ENCODE data around the gene BSDC1. TPM values are rescaled to one million over a fixed set of nuclear protein-coding genes. Genes with fewer than 3 reads are reported as not detected.
A peak's percentile ranks its signal among the peaks of the same experiment; 100 is the strongest.
"Not testable (repeated sequence)": the region's sequence is repeated elsewhere in the genome, so short reads cannot be mapped to it uniquely, and the experiment has no call there.

BSDC1 gene
- total RNA-seq, 2 experiments from 2014 or later, result 26.5 to 31.2 TPM

- Mint-ChIP-seq H3K36me3 (peaks cover 14% of the 10 kb centered on the region), H3K27me3 (no peaks in the 10 kb centered on the region), H3K4me3 (no peak overlapping the region), H3K4me1 (peaks cover 10% of the 10 kb centered on the region), H3K9me3 (no peaks in the 10 kb centered on the region), H3K27ac (no peak overlapping the region)
- DNase-seq, result no peak
Observed at GRCh38 chr1:32376199-32376598, 18.0 kb downstream of the BSDC1 start.

GRCh38 chr1:32373996-32374592 lies 20.1 kb downstream of the BSDC1 start:
- no peak overlapping the region for H3K4me3 Mint-ChIP-seq
- no peak for DNase-seq
- no peaks in the 10 kb centered on the region for H3K9me3 Mint-ChIP-seq
- H3K27ac Mint-ChIP-seq, result no peak overlapping the region
- H3K4me1 Mint-ChIP-seq, result peaks cover 10% of the 10 kb centered on the region
- peaks cover 11% of the 10 kb centered on the region for H3K36me3 Mint-ChIP-seq
- H3K27me3 Mint-ChIP-seq, result no peaks in the 10 kb centered on the region

- Mint-ChIP-seq H3K27me3 (no peaks in the 10 kb centered on the region), H3K36me3 (peaks cover 5% of the 10 kb centered on the region), H3K9me3 (no peaks in the 10 kb centered on the region), H3K4me3 (no peak overlapping the region), H3K4me1 (peaks cover 10% of the 10 kb centered on the region), H3K27ac (peak overlapping the region; percentile 54)
- peak; percentile 21 for DNase-seq
Observed at GRCh38 chr1:32372149-32372756, 22.0 kb downstream of the BSDC1 start.

DNA sequence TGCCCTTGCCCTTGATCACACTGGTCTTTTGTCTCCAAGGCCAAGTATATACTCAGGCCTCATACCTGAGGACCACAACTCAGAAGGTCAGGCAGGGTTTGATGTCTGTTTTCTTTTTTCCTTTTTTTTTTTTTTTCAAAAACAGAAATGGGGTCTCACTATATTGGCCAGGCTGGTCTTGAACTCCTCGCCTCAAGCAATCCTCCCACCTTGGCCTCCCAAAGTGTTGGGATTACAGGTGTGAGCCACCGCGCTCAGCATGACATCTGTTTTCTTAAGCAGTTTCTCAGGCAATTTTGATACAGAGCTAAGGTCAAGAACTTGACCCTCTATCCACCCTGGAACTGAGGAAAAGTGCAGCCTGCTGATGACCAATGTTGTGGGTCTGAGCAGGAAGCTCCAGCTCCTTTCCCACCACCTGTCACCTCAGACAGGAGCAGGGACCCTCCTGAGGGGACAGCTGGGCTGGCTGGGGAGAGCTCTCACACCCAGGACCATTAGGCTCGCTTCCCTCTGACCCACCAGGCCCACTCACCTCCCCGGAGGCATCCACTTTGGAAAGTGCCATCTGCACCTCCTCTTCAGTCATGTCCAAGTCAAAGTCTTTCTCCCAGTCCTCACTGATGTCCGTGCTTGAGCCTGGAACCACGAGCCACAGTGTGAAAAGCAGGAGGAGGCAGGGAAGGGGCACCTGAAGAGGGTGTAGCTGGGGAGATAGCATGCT lies 26.2 kb downstream of the BSDC1 start:
- no peak overlapping the region for H3K4me3 Mint-ChIP-seq
- DNase-seq, result no peak
- no peaks in the 10 kb centered on the region for H3K9me3 Mint-ChIP-seq
- peaks cover 9% of the 10 kb centered on the region for H3K36me3 Mint-ChIP-seq
- no peaks in the 10 kb centered on the region for H3K27me3 Mint-ChIP-seq
- no peak overlapping the region for H3K27ac Mint-ChIP-seq
- H3K4me1 Mint-ChIP-seq, result peaks cover 12% of the 10 kb centered on the region

GRCh38 chr1:32365445-32365844 lies 28.8 kb downstream of the BSDC1 start:
- H3K27ac Mint-ChIP-seq, result no peak overlapping the region
- peaks cover 11% of the 10 kb centered on the region for H3K4me1 Mint-ChIP-seq
- no peak overlapping the region for H3K4me3 Mint-ChIP-seq
- H3K9me3 Mint-ChIP-seq, result no peaks in the 10 kb centered on the region
- H3K36me3 Mint-ChIP-seq, result peaks cover 10% of the 10 kb centered on the region
- DNase-seq, result no peak
- no peaks in the 10 kb centered on the region for H3K27me3 Mint-ChIP-seq

DNA sequence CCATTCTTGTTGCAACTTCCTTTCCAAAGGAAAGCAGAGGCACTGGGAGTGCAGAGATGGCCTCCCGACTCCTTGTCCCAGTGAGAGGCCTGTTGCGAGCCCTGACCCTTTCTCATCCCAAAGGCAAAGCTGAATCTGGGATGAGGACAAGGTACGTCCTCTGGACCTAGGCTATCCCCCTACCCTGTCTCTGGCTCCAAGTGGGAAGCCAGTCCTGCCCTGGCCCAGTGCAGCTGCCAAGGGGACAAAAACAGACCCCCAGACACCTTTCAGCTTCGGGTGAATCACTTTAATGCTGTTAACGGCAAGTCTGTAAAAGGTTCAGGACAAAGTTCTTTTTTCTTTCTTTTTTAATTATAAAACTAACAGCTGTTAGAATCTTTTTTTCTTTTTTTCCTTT lies 29.4 kb downstream of the BSDC1 start:
- no peak for DNase-seq
- no peak overlapping the region for H3K4me3 Mint-ChIP-seq
- peaks cover 17% of the 10 kb centered on the region for H3K4me1 Mint-ChIP-seq
- no peak overlapping the region for H3K27ac Mint-ChIP-seq
- peaks cover 11% of the 10 kb centered on the region for H3K36me3 Mint-ChIP-seq
- H3K27me3 Mint-ChIP-seq, result no peaks in the 10 kb centered on the region
- H3K9me3 Mint-ChIP-seq, result no peaks in the 10 kb centered on the region

GRCh38 chr1:32363713-32364112 lies 30.5 kb downstream of the BSDC1 start:
- no peaks in the 10 kb centered on the region for H3K27me3 Mint-ChIP-seq
- DNase-seq, result no peak
- peaks cover 23% of the 10 kb centered on the region for H3K4me1 Mint-ChIP-seq
- H3K27ac Mint-ChIP-seq, result peak overlapping the region; percentile 3
- no peak overlapping the region for H3K4me3 Mint-ChIP-seq
- no peaks in the 10 kb centered on the region for H3K9me3 Mint-ChIP-seq
- peaks cover 13% of the 10 kb centered on the region for H3K36me3 Mint-ChIP-seq

DNA sequence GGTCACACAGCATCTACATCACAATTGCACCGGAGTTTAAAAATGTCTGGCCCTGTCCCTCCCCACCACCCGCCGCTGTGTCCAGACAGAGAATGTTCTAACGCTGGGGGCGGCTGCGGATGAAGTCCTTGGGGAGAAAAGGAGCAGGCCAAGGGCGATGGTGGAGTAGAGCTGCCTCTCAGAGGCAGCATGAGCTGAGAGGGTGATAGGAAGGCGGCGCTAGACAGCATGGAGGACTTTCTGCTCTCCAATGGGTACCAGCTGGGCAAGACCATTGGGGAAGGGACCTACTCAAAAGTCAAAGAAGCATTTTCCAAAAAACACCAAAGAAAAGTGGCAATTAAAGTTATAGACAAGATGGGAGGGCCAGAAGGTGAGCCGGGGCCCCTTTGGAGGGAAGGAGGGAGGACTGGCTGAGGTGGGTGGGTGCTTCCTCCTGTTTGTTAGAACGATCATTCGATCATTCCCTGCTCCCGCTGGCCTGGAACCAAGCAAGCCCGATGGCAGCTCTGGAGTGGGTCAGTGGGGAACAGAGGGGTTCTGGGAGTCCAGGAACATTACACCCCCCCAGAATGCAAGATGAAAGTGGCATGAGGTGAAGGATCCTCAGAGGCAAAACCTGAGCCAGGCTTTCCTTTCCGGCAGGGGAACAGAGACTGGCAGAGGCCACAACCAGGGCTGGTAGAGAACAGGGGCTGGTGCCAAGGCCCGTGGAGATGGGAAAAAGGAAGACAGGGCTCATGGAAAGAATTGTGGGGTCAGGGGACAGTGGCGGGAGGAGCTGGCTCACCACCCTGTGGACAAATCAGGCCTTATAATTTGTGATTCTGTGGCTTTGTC lies 31.5 kb downstream of the BSDC1 start, which contains the start of the genes FAM229A and TSSK3:
Gene FAM229A (minus strand): TSS at position 12 of the 840 bp plus-strand sequence. CDS start 394 bp downstream, outside the sequence.
Gene TSSK3 (plus strand): TSS at position 66 of the 840 bp plus-strand sequence. CDS start 163 bp downstream, at position 229.
- H3K4me3 Mint-ChIP-seq, result no peak within 1 kb of the TSS
- H3K9me3 Mint-ChIP-seq, result no peaks in the 10 kb centered on the region
- H3K27me3 Mint-ChIP-seq, result no peaks in the 10 kb centered on the region
- H3K36me3 Mint-ChIP-seq, result peaks cover 13% of the 10 kb centered on the region
- no peak within 1 kb of the TSS for H3K27ac Mint-ChIP-seq
- no peak for DNase-seq
- H3K4me1 Mint-ChIP-seq, result peaks cover 27% of the 10 kb centered on the region

DNA sequence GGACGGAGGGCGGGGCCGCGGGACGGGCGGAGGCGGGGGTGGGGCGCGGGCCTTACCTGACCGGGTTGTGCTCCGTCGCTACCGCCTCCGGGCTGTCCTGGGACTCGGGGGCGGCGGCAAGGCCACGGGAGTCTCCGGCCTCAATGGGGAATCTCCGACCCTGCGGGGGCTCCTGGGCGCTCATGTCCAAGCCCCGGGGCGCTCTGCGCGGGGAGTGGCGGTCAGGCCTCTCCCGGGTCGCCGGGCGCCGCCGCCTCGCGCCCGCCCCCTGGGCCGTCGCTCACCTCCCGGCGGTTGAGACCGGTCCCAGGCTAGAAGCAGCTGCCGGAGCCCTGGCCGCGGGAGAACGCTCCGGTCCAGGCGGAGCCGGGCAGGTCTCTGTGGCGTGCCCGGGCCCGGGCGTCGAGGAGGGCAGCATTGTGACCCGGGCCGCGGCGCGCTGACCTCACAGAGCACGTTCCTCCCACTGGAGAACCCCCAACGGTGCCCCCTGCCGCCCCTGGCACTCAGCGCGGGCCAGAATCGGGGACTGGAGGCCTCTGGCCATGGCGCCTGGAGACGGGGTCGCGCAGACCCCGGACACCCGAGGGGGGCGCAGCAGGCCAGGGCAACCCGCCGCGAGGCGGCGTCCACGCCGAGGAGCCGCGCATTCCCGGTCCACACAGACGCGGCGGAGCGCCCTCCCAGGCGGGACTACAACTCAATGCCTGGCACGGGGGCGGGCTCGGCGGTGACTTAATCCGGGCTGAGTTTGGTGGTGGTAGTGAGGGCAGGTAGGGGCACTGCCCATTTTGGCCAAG lies 32.4 kb downstream of the BSDC1 start:
- DNase-seq, result peak; percentile 37
- no peaks in the 10 kb centered on the region for H3K27me3 Mint-ChIP-seq
- no peak overlapping the region for H3K27ac Mint-ChIP-seq
- H3K36me3 Mint-ChIP-seq, result peaks cover 13% of the 10 kb centered on the region
- no peaks in the 10 kb centered on the region for H3K9me3 Mint-ChIP-seq
- peaks cover 27% of the 10 kb centered on the region for H3K4me1 Mint-ChIP-seq
- H3K4me3 Mint-ChIP-seq, result no peak overlapping the region

DNA sequence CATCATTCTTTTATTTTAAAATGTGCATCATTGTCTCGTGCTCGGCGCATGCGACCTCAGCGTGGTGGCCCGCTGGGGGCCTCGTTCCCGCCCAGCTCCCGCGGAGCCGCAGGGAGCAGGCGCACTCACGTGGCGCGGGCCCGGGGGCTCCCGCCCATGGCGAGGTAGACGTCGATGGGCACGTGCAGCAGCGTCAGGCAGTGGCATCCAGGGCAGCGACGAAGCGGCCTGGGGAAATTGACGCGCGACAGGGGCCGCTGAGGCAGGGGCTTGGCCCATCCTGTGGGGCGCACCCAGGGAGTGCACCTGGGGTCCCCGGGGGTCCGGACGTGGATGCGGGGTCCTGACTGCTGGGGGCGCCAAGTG lies 33.0 kb downstream of the BSDC1 start:
- no peak overlapping the region for H3K4me3 Mint-ChIP-seq
- no peak overlapping the region for H3K27ac Mint-ChIP-seq
- H3K4me1 Mint-ChIP-seq, result peaks cover 27% of the 10 kb centered on the region
- H3K36me3 Mint-ChIP-seq, result peaks cover 13% of the 10 kb centered on the region
- no peaks in the 10 kb centered on the region for H3K27me3 Mint-ChIP-seq
- no peak for DNase-seq
- H3K9me3 Mint-ChIP-seq, result no peaks in the 10 kb centered on the region

DNA sequence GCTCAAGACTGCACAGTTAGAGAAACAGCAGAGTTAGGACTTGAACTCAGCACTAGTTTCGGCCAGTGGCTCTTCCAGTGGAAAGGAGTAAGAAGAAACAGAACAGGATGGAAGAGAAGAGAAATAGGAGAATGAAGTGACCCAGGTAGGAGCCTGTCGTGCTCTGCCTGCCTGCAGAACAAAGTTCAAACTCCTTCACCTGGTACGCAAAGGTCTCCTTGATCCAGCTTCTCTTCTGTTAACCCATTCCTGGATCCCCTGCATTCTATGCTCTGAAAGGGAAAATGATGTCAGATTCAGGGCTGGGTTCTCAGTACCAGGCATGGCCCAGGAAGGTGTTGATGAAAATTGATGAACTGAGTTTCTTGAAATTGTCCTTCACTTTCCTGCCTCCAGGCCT lies 35.8 kb downstream of the BSDC1 start:
- DNase-seq, result no peak
- no peaks in the 10 kb centered on the region for H3K9me3 Mint-ChIP-seq
- peaks cover 12% of the 10 kb centered on the region for H3K36me3 Mint-ChIP-seq
- H3K27ac Mint-ChIP-seq, result no peak overlapping the region
- no peaks in the 10 kb centered on the region for H3K27me3 Mint-ChIP-seq
- H3K4me3 Mint-ChIP-seq, result no peak overlapping the region
- peaks cover 25% of the 10 kb centered on the region for H3K4me1 Mint-ChIP-seq

- no peak overlapping the region for H3K27ac Mint-ChIP-seq
- H3K27me3 Mint-ChIP-seq, result no peaks in the 10 kb centered on the region
- H3K4me1 Mint-ChIP-seq, result peaks cover 25% of the 10 kb centered on the region
- DNase-seq, result no peak
- peaks cover 7% of the 10 kb centered on the region for H3K36me3 Mint-ChIP-seq
- H3K9me3 Mint-ChIP-seq, result no peaks in the 10 kb centered on the region
- H3K4me3 Mint-ChIP-seq, result no peak overlapping the region
Observed at GRCh38 chr1:32357614-32358013, 36.6 kb downstream of the BSDC1 start.

GRCh38 chr1:32356478-32356877 lies 37.8 kb downstream of the BSDC1 start:
- no peaks in the 10 kb centered on the region for H3K27me3 Mint-ChIP-seq
- DNase-seq, result no peak
- no peaks in the 10 kb centered on the region for H3K9me3 Mint-ChIP-seq
- H3K27ac Mint-ChIP-seq, result no peak overlapping the region
- peaks cover 7% of the 10 kb centered on the region for H3K36me3 Mint-ChIP-seq
- peaks cover 21% of the 10 kb centered on the region for H3K4me1 Mint-ChIP-seq
- H3K4me3 Mint-ChIP-seq, result no peak overlapping the region

DNA sequence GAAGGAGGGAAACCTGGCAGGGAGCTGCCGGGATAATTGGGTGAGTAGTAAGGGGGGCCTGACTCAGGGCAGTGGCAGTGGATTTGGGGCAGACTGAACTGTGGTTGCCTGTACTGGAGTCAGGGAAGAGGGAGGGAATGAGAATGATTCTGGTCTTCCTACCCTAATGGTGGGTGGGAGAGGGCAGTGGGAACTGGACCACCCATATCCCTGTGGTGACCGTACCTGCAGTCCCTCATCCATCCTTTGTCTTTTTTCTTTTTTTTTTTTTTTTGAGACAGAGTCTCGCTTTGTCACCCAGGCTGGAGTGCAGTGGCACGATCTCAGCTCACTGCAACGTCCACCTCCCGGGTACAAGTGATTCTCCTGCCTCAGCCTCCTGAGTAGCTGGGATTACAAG lies 38.5 kb downstream of the BSDC1 start:
- DNase-seq, H3K27me3 Mint-ChIP-seq, H3K9me3 Mint-ChIP-seq, H3K27ac Mint-ChIP-seq, H3K4me3 Mint-ChIP-seq, H3K36me3 Mint-ChIP-seq: not testable (repeated sequence)
- peaks cover 18% of the 10 kb centered on the region for H3K4me1 Mint-ChIP-seq
